ENCODE results near the gene TOGARAM1. TPM values are rescaled to one million over a fixed set of nuclear protein-coding genes. Genes with fewer than 3 reads are reported as not detected.
A peak's percentile ranks its signal among the peaks of the same experiment; 100 is the strongest.

The TOGARAM1 gene
- total and polyA plus RNA-seq, 12 donors = 3.7 to 25.2 (median 21.8) TPM

- TF ChIP-seq CTCF (IDR thresholded peaks at IDR 0.05) = no peak
- H3K4me3 ChIP-seq = no peak overlapping the region
- WGBS, 2 donors = 69 to 79% methylated on average over 2 of the region's 2 CpGs
- no peaks in the 10 kb centered on the region for H3K27me3 ChIP-seq
- H3K4me1 ChIP-seq = peaks cover 0 to 26% (median 8%) of the 10 kb centered on the region in 9 donors
- H3K27ac ChIP-seq = no peak overlapping the region
- DNase-seq (no peak), ATAC-seq (peak in 2 of 8 donors; percentile 14 to 51)
- intact Hi-C loops (cut with DNase I) = no loop called here
- H3K36me3 ChIP-seq = peaks cover 0 to 37% (median 4%) of the 10 kb centered on the region in 9 donors
- H3K9me3 ChIP-seq = peaks cover 0 to 9% (median 7%) of the 10 kb centered on the region in 11 donors
These were observed 10.9 kb upstream of the TOGARAM1 start for GRCh38 chr14:44951051-44951450.

- ATAC-seq = no peak
- Histone ChIP-seq H3K9me3 (peaks cover 0 to 2% (median 0%) of the 10 kb centered on the region in 11 donors), H3K4me3 (no peak overlapping the region), H3K4me1 (peaks cover 0 to 30% (median 11%) of the 10 kb centered on the region in 9 donors), H3K27ac (no peak overlapping the region), H3K27me3 (no peaks in the 10 kb centered on the region), H3K36me3 (peaks cover 0 to 25% (median 0%) of the 10 kb centered on the region in 9 donors)
- no peak for DNase-seq
- no peak for TF ChIP-seq CTCF (IDR thresholded peaks at IDR 0.05)
- 87 to 89% methylated on average over 4 of the region's 4 CpGs for WGBS, 2 donors
- intact Hi-C loops (cut with DNase I) = no loop called here
These were observed 9.4 kb upstream of the TOGARAM1 start for GRCh38 chr14:44952391-44953110.

- ATAC-seq (no peak), DNase-seq (no peak)
- H3K9me3 ChIP-seq = no peaks in the 10 kb centered on the region
- no peaks in the 10 kb centered on the region for H3K27me3 ChIP-seq
- H3K4me1 ChIP-seq = peaks cover 0 to 52% (median 29%) of the 10 kb centered on the region in 9 donors
- H3K27ac ChIP-seq = no peak overlapping the region
- no peak overlapping the region for H3K4me3 ChIP-seq
- intact Hi-C loops (cut with DNase I) = no loop called here
- H3K36me3 ChIP-seq = peaks cover 0 to 15% (median 0%) of the 10 kb centered on the region in 9 donors
- 95 to 96% methylated on average over 3 of the region's 3 CpGs for WGBS, 2 donors
- TF ChIP-seq CTCF (IDR thresholded peaks at IDR 0.05) = no peak
These were observed 7.2 kb upstream of the TOGARAM1 start for GRCh38 chr14:44954750-44955149.

GRCh38 chr14:44955528-44955927 lies 6.5 kb upstream of the TOGARAM1 start:
- no peak for TF ChIP-seq CTCF (IDR thresholded peaks at IDR 0.05)
- Histone ChIP-seq H3K27me3 (no peaks in the 10 kb centered on the region), H3K4me1 (peaks cover 0 to 57% (median 37%) of the 10 kb centered on the region in 9 donors), H3K4me3 (no peak overlapping the region), H3K27ac (no peak overlapping the region), H3K36me3 (peaks cover 0 to 15% (median 0%) of the 10 kb centered on the region in 9 donors), H3K9me3 (no peaks in the 10 kb centered on the region)
- DNase-seq (no peak), ATAC-seq (no peak)
- intact Hi-C loops (cut with DNase I) = no loop called here
- 74 to 87% methylated on average over 3 of the region's 3 CpGs for whole genome bisulfite sequencing, 2 donors
